GM19099 (cell line): ENCODE results near the gene DNAJC1.

ENCODE experiments used
- POLR2A ChIP-seq: IDR thresholded peaks from 3 replicates; pipeline ENCODE4 v1.6.1; 2011; ENCODE audit warnings: low read depth; ENCODE audit not compliant: insufficient read length; ENCODE audit errors: extremely low read depth

Gene DNAJC1

GRCh38 chr10:21978191-21978862, 25.2 kb downstream of the DNAJC1 start:
- TF ChIP-seq POLR2A, result no peak

DNA sequence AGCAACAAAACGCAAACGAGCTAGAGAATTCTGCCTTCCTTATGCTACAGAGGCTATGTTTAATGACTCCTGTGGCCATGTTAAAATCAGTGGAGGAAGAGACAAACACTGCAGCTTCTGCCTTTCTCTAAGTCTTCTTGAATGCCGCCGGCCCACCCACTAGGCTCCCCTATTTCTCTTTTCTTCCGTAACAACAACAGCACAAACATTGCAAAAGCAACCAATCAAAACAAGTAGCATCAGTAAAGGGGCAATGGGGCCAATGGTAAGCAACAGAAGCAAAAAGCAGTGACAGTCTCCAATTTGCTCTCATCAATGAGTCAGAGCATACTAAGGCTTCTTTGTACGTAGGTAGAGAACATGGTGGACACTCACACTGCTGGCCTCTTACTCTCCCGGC, 26.8 kb downstream of the DNAJC1 start:
- no peak for TF ChIP-seq POLR2A

DNA sequence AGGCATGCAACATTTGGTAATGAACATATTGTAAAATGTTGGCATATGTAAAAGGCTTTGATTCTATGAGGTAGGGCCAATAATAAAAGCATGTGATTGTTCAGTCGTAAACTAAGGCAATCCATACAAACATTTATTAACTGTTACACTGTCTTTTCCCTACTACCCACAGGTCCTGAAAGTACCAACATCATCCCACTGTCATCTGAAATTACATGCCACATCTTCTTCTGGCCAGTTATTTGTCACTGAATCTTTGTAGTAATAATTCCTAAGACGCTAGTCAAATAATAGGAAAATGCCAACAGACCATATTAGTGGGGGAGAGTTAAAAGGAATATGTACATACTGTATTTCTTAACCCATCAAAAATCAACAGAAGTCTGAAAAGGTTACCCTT, 27.2 kb downstream of the DNAJC1 start:
- no peak for TF ChIP-seq POLR2A

- TF ChIP-seq POLR2A, result no peak
Observed at GRCh38 chr10:21975378-21975990, 28.0 kb downstream of the DNAJC1 start.

GRCh38 chr10:21972584-21972983, 30.9 kb downstream of the DNAJC1 start:
- TF ChIP-seq POLR2A, result no peak

GRCh38 chr10:21969326-21970287, 33.9 kb downstream of the DNAJC1 start:
- TF ChIP-seq POLR2A, result no peak

DNA sequence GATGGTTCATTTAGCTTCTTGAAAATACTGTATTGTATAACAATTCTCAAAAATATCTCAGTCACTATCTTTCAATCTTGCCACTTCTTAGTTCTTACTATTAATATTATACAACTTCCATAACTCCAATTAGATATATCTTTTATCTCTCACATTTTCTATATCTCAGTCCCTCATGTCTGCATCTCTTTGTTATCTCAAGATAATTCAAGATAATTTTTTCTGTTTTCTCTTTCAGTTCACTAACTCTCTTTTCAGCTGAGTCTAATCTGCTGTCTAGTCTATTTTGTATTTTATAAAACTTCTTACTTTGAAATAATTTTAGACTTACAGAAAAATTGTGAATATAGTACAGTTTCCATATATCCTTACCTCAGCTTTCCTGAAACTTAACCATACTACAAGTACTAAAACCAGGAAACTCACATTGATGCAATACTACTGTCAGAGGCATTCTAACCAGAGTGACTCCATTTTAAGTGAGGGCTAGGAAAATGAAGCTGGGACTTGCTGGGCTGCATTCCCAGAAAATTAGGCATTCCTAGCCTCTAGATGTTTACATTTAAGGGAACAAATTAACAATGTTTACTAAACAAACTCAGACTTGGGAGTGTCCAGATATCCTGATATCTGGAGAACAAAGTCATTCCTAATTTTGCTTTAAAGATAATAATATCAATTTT, 38.4 kb downstream of the DNAJC1 start:
- TF ChIP-seq POLR2A, result no peak

- no peak for TF ChIP-seq POLR2A
Observed at GRCh38 chr10:21962358-21962757, 41.2 kb downstream of the DNAJC1 start.

- no peak for TF ChIP-seq POLR2A
Observed at GRCh38 chr10:21961847-21962246, 41.7 kb downstream of the DNAJC1 start.

- TF ChIP-seq POLR2A, result no peak
Observed at GRCh38 chr10:21959998-21960397, 43.5 kb downstream of the DNAJC1 start.

DNA sequence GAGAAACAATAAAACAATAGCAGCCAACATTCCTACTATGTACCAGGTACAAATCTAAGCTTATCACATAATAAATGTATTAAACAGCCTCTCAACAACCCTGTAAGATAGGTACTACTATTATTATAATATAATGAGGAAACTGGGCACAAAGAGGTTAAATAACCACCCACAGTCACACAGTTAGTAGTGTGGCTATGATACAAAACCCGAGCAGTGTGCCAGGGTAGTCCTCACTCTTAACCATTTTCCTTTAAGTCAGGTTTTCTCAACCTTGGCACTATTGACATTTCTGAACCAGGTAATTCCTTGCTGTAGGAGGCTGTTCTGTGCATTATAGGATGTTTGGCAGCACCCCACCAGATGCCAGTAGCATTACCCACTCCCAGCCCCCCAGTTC, 48.8 kb downstream of the DNAJC1 start:
- TF ChIP-seq POLR2A, result no peak

DNA sequence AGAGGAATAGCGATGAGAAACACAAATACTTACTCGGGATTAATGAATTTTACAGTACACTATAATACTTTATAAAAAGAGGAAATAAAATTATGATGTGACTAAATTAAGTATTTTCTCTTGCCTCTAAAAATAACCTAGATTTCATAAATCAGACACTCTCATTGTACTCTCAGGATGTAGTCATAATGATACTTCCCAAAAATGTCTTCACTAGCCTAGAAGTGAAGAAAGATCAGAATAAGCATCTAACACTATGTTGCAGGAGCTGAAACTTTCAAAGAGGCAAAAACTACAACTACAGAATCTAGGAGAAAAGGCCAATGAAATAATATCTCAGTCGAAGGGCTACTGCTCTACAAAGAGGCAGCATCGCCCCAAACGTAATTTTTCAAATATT, 49.4 kb downstream of the DNAJC1 start:
- no peak for TF ChIP-seq POLR2A

GRCh38 chr10:21953585-21954057, 49.9 kb downstream of the DNAJC1 start:
- no peak for TF ChIP-seq POLR2A

GRCh38 chr10:21950566-21950965, 53.0 kb downstream of the DNAJC1 start:
- no peak for TF ChIP-seq POLR2A

DNA sequence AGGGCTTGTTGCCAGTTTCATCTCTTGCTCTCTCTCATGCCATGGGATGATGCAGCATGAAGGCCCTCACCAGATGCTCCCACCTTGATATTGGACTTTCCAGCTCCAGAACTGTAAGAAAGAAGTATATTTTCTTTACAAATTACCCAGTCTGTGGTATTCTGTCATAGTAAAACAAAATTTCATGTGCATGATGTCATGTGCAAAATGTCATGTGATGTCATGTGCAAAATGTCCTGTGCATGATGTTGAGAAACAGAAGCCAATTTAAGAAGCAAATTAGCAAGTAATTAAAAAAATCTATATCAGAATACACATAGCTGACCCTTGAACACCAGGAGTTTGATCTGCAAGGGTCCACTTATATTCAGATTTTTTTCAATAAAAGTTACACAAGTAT, 56.6 kb downstream of the DNAJC1 start:
- TF ChIP-seq POLR2A, result no peak
